Gastrocnemius medialis (tissue), 4 donors: Measurements from ENCODE around the gene NAA40.

Experiments used
- CTCF ChIP-seq, 5 experiments: fragments of 450-650 bp in 3 of 5; fragments of 200-600 bp in 2 of 5; sonication (generic) in 2 of 5; IDR thresholded peaks in 4 of 5; conservative IDR thresholded peaks in 1 of 5; 1 replicate in 4 of 5; 2 replicates in 1 of 5; pipeline ENCODE4 v1.5.1; 2016 to 2019; ENCODE audit warnings: antibody characterized with exemption in 5 of 5, mild to moderate bottlenecking in 3 of 5, moderate library complexity in 3 of 5
- POLR2A ChIP-seq, 2 donors: fragments of 450-650 bp; IDR thresholded peaks; one replicate each; pipeline ENCODE4 v1.6.1; 2017; ENCODE audit warnings: antibody characterized with exemption in 2 of 2, mild to moderate bottlenecking in 2 of 2, moderate library complexity in 2 of 2

GRCh38 chr11:63939397-63939891 is 642 bp downstream of the NAA40 start:
- TF ChIP-seq CTCF (IDR thresholded peaks at IDR 0.05 in 4 of 5, conservative IDR thresholded peaks at IDR 0.05 in 1 of 5) = no peak
- no peak for TF ChIP-seq POLR2A (IDR thresholded peaks at IDR 0.05)
